Pancreas (tissue), 10 donors: ENCODE measurements around the gene DSTN. TPM values are rescaled to one million over a fixed set of nuclear protein-coding genes. Genes with fewer than 3 reads are reported as not detected.
A peak's percentile ranks its signal among the peaks of the same experiment; 100 is the strongest.

Experiments used
- ATAC-seq, 4 donors: fragments of 200-7000 bp; cut with Tn5 transposase; one replicate each; pipeline versions ENCODE4 v1.8.0 to v1.9.1; 2020; ENCODE audit warnings: mild to moderate bottlenecking in 4 of 4, moderate library complexity in 4 of 4
- DNase-seq, 6 donors: peaks; one replicate each; pipeline ENCODE4 v3.0.0-alpha.2; 2020
- FAIRE-seq: peaks from 2 replicates; lab custom pipeline; 2012; peaks lifted over from hg19 to GRCh38; lab: Jason Lieb, UNC
- H3K27ac ChIP-seq, 4 donors: fragments of 200-600 bp; sonication (generic); 1 replicate in 3 of 4; 2 replicates in 1 of 4; pipeline versions ENCODE4 v1.5.0 to v1.8.0; 2020
- H3K27me3 ChIP-seq, 4 donors: fragments of 200-600 bp; one replicate each; pipeline ENCODE4 v1.8.0; 2021
- H3K36me3 ChIP-seq, 3 donors: fragments of 200-600 bp; sonication (generic) in 1 of 3; one replicate each; pipeline versions ENCODE4 v1.5.0 to v1.8.0; 2020 to 2021
- H3K4me1 ChIP-seq, 3 donors: fragments of 200-600 bp; one replicate each; pipeline ENCODE4 v1.8.0; 2021
- H3K4me3 ChIP-seq, 4 donors: fragments of 200-600 bp; sonication (generic) in 2 of 4; one replicate each; pipeline versions ENCODE4 v1.5.0 to v1.8.0; 2020 to 2021
- H3K9me3 ChIP-seq, 4 donors: fragments of 200-600 bp; one replicate each; pipeline ENCODE4 v1.8.0; 2021
- WGBS, 2 donors: extraction: QIAGEN DNeasy Blood & Tissue Kit; methylation state at CpG; one replicate each; pipeline ENCODE4 v1.1.7; 2013; 5-methylcytosine and 5-hydroxymethylcytosine counted together
- intact Hi-C, 3 donors: fragments of 100-400 bp; cut with DNase I; formaldehyde crosslinking; loops; one replicate each; pipeline versions ENCODE4 v1.11.1 to v1.14.2; 2022
- polyA plus RNA-seq, 2 donors: library from polyadenylated mRNA; stranded (reverse); fragments of 200-250 nt; gene quantifications; one replicate each; pipeline ENCODE4 v1.2.3, GENCODE V29; 2013
- total RNA-seq, 6 donors: library from RNA; stranded (reverse); fragmentation: NEBNext Ultra II Directional in 4 of 6; extraction: Animal tissue kit (Norgen Biotek cat#: 25700) in 4 of 6; gene quantifications; one replicate each; pipeline versions ENCODE4 v1.2.1 to v1.2.4, GENCODE V29; 2021 to 2023
- TF ChIP-seq, protein P1 (sequence below), 4 donors: fragments of 200-600 bp; sonication (generic) in 3 of 4; IDR thresholded peaks; one replicate each; pipeline versions ENCODE4 v1.5.0 to v1.8.0; 2021; ENCODE audit warnings: antibody characterized with exemption in 4 of 4
- donor health status: healthy with polysubstance abuse.
- donor health status: DM: no; HTN: no; CAD: no; lungs with moderate emphysema.
- donor health status: DM: no; HTN: no; CAD: no.
- donor health status: control.
- donor health status: control.
- donor health status: Bipolar disorder and iron deficiency.
- donor health status: DM: yes; HTN: yes; CAD: no.
- donor health status: DM: no; HTN: no; CAD: no.
- donor health status: DM: no; HTN: no; CAD: no.
- donor health status: DM: yes; HTN: yes; CAD: no.

The DSTN gene
- total and polyA plus RNA-seq, 8 donors = 138 to 242 (median 182) TPM

DNA sequence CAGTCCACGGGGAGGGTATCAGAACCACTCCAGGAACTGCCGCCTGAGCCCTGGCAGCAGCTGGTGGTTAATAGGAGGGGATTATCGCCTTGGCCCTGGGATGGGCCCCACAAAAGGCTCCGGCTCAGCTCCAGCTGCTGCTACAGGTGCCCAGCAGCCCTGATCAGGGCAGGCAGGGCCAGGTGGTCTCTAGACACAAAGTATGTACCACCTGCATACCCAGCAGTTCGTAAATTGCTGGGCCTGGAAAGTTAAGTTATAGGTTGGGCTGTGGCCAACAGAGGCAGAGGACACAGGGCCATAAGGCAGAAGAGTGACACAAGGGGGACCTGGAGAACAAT lies 77.1 kb downstream of the DSTN start:
- WGBS, 2 donors = 30 to 34% methylated on average over 5 of the region's 5 CpGs
- peaks cover 0 to 11% (median 8%) of the 10 kb centered on the region in 3 donors for H3K36me3 ChIP-seq
- intact Hi-C loops = no loop called here
- no peaks in the 10 kb centered on the region for H3K27me3 ChIP-seq
- no peak overlapping the region for H3K4me3 ChIP-seq
- FAIRE-seq (no peak), ATAC-seq (no peak), DNase-seq (peak in 4 of 6 donors; percentile 14 to 50 (median 42))
- TF ChIP-seq, protein P1, sequence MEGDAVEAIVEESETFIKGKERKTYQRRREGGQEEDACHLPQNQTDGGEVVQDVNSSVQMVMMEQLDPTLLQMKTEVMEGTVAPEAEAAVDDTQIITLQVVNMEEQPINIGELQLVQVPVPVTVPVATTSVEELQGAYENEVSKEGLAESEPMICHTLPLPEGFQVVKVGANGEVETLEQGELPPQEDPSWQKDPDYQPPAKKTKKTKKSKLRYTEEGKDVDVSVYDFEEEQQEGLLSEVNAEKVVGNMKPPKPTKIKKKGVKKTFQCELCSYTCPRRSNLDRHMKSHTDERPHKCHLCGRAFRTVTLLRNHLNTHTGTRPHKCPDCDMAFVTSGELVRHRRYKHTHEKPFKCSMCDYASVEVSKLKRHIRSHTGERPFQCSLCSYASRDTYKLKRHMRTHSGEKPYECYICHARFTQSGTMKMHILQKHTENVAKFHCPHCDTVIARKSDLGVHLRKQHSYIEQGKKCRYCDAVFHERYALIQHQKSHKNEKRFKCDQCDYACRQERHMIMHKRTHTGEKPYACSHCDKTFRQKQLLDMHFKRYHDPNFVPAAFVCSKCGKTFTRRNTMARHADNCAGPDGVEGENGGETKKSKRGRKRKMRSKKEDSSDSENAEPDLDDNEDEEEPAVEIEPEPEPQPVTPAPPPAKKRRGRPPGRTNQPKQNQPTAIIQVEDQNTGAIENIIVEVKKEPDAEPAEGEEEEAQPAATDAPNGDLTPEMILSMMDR (IDR thresholded peaks at IDR 0.05) = no peak
- H3K9me3 ChIP-seq = no peaks in the 10 kb centered on the region
- H3K4me1 ChIP-seq = peaks cover 64 to 96% (median 80%) of the 10 kb centered on the region in 3 donors
- H3K27ac ChIP-seq = peak overlapping the region; percentile 6 to 63 (median 34)

- TF ChIP-seq, protein P1 (IDR thresholded peaks at IDR 0.05) = no peak
- Histone ChIP-seq H3K27me3 (no peaks in the 10 kb centered on the region), H3K9me3 (no peaks in the 10 kb centered on the region), H3K36me3 (peaks cover 0 to 5% (median 4%) of the 10 kb centered on the region in 3 donors), H3K27ac (peak overlapping the region; percentile 6 to 63 (median 34)), H3K4me1 (peaks cover 70 to 96% (median 87%) of the 10 kb centered on the region in 3 donors), H3K4me3 (no peak overlapping the region)
- DNase-seq (peak in 3 of 6 donors; percentile 6 to 74 (median 54)), FAIRE-seq (no peak), ATAC-seq (no peak)
- WGBS, 2 donors = 47 to 50% methylated on average over 20 of the region's 20 CpGs
- intact Hi-C loops = no loop called here
These were observed 77.8 kb downstream of the DSTN start for GRCh38 chr20:17647391-17648314.

DNA sequence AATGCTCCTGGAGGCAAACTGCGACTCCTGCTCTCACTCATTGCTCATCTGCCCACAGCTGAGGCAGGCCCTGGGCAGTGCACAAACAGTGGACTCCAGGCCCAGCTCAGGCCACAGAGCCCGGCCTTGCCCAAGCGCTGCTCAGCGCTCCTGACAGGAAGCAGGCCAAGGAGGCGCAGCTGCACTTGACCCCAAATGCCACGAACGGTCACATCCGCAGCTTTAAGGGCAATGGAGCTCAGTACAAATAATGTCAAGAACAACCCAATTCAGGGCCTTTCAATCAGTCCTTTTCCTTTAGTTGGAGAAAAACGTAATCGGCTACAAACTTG lies 78.4 kb downstream of the DSTN start:
- H3K4me1 ChIP-seq = peaks cover 72 to 96% (median 93%) of the 10 kb centered on the region in 3 donors
- H3K27me3 ChIP-seq = no peaks in the 10 kb centered on the region
- no peak for FAIRE-seq
- H3K4me3 ChIP-seq = no peak overlapping the region
- peak in 2 of 4 donors; percentile 4 to 11 for ATAC-seq
- peak in 3 of 6 donors; percentile 34 to 75 (median 64) for DNase-seq
- TF ChIP-seq, protein P1 (IDR thresholded peaks at IDR 0.05) = no peak
- peak overlapping the region in 3 of 4 donors; percentile 19 to 63 (median 39) for H3K27ac ChIP-seq
- 39% methylated on average over 10 of the region's 10 CpGs for WGBS, 2 donors
- intact Hi-C loops = no loop called here
- H3K9me3 ChIP-seq = no peaks in the 10 kb centered on the region
- H3K36me3 ChIP-seq = peaks cover 0 to 4% (median 0%) of the 10 kb centered on the region in 3 donors

DNA sequence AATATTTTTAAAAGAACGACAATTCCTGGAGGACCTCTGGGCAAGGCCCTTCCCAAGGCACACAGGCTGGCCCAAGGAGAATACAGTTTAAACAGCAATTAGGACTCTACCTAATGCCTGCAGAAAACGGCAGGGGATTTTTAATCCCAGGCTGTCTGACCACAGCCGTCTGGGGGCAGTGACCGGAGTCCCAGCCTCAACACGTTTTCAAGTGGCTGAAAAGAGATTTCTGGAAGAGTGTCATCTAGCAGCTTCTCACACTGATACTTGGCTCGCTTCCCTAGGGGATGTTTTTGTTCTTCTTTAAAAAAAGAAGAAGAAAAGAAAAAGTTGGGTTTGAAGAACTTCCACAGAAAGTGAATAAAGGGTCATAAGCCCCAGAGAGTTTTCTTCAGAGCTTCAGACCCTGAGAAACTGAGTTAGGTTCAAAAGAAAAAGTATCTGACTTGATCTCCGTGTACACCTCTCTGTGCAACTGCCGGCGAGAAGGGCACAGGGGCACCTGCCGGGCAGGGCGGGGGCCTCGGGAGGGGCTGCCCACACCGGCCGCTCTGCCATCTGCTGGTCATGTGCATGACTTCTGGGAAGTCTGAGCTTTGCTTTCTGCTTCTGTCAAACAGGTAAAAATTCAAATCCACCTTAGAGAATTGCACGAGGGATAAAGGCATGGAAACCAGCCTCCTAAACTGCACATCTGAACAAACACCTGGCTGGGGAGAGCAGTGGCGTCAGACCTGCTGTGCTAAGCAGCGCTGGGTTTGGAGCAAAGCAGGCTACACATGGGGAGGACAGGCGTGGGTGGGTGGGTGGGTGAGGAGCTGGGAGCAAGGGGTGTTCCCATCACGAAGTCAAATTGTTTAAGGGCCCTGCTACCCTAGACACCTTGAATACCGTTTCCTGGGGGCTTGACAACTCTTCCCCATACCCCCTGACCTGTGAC lies 79.2 kb downstream of the DSTN start:
- DNase-seq = peak; percentile 61 to 86 (median 72)
- intact Hi-C loops = no loop called here
- Histone ChIP-seq H3K4me1 (peaks cover 68 to 97% (median 95%) of the 10 kb centered on the region in 3 donors), H3K27me3 (no peaks in the 10 kb centered on the region), H3K4me3 (peak overlapping the region in 1 of 4 donors; percentile 3), H3K27ac (peak overlapping the region in 3 of 4 donors; percentile 19 to 48 (median 39)), H3K9me3 (no peaks in the 10 kb centered on the region), H3K36me3 (peaks cover 0 to 4% (median 0%) of the 10 kb centered on the region in 3 donors)
- ATAC-seq = peak; percentile 29 to 68 (median 58)
- FAIRE-seq = no peak
- TF ChIP-seq, protein P1 (IDR thresholded peaks at IDR 0.05) = peak; percentile 13 to 44 (median 22)
- WGBS, 2 donors = 24% methylated on average over 20 of the region's 20 CpGs
